GM19351 (cell line): ENCODE data around the gene CAPZB.

ENCODE experiments used
- ATAC-seq: cut with Tn5 transposase; IDR thresholded peaks from one replicate; pipeline ENCODE4 v1.9.1; 2021; ENCODE audit warnings: mild to moderate bottlenecking, moderate library complexity; ENCODE audit not compliant: unreplicated experiment

CAPZB gene

DNA sequence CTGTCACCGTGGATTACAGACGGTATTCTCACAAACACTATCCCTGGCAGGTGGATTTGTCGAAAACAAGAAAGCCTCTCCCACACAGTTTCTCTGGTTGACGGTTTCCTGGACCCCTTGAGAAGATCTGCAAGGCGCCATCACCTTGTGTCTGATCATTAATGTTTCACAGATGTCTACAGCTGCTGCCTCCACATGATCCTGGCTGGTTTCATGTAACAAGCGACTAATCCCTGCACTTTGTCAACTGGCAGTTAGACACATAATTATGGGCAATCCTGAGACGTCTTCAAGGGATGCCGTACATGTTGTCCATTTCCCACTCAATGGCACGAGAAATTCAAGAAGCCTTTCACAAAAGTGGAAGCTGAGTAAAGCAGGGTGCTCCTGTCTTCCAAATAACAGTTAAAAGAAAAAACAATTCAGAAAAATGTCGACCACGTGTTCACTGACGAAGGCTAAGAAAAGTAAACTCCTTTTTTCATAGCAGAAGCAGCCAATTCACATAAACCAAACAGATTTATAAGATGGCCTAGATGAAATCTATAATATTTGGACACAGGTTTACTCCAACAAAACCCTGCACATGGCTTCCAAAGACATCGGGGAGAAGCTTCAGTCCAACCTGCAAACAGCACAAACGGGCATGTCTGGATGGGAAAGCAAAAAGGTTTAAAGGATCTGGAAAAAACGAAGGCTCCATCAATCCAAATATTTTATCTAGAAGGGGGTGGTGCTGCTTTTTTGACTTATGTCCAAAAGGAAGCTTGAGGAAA, 52.2 kb downstream of the CAPZB start:
- no peak for ATAC-seq

DNA sequence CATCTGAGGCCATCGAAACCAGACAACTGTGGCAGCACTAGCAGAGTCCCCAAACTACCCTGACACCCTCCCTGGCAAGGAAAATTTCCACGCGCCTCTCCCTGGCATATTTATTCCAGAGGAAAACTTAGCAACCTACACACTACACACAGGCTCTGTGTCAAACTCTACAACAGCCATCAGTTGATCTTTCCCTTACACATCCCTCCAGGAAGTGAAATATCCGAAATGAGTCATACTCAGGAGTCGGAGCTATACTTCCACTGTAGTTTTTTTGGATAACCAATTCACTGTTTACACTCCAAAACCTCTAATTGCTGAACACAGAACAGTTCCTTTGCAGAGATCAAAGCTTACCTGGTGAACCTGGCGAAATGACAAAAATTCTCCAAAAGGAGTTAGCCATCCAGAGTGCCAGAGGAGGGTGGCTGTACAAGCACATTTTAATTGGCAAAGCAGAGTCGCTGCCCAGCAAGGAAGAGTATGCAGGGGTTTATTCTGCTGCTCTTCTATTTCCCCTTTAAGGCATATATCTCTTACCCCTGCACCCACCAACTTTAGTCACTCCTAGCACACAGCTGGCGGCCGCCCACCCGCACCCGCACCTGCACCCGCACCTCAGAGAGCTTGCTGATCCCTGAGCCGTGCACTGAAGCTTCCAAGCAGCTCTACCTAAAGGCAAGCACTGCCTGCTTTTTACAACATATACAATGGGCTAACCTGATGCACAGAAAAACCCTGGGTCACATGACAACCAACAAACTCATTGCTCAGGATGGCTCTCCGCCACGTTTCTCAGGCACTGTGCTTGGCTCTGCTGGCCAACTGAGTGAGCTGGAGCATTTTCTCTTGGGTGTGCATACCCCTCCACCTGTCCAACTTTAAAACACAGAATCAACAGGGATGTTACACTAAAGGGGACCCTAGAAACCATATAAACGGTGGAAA, 54.9 kb downstream of the CAPZB start:
- ATAC-seq, result no peak

- ATAC-seq, result no peak
Observed at GRCh38 chr1:19429611-19430010, 55.7 kb downstream of the CAPZB start.

DNA sequence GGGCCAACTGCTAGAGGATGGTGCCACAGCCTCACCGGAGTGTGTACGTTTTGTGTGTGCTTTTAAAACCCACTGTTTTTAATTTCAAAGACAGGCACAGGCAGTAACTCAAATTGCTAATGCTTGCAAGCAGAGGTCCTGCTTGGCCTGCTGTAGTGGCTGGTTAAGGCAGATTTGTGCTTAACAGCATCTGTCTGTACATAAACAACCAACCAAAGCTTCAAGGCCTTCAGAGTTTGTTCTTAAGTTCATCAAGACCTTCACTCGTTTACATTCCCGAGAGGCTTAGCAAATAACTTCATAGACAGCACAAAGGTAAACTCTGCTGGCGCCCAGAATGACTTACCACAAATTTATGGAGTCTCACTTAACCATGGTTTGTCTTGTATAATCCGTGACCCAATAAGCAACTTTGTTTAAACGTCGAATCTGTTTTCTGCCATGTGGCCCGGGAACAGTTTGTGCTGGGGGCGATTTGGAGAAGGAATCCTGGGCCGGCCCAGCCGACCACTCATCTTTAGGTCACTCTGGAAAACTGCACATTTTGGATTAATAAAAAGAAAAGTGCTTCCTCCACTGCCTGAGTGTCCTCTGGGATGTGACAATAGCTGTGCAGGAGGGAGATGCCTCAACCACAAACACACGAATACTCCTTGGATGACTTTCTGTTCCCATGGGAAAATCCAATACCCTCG, 58.1 kb downstream of the CAPZB start:
- no peak for ATAC-seq

DNA sequence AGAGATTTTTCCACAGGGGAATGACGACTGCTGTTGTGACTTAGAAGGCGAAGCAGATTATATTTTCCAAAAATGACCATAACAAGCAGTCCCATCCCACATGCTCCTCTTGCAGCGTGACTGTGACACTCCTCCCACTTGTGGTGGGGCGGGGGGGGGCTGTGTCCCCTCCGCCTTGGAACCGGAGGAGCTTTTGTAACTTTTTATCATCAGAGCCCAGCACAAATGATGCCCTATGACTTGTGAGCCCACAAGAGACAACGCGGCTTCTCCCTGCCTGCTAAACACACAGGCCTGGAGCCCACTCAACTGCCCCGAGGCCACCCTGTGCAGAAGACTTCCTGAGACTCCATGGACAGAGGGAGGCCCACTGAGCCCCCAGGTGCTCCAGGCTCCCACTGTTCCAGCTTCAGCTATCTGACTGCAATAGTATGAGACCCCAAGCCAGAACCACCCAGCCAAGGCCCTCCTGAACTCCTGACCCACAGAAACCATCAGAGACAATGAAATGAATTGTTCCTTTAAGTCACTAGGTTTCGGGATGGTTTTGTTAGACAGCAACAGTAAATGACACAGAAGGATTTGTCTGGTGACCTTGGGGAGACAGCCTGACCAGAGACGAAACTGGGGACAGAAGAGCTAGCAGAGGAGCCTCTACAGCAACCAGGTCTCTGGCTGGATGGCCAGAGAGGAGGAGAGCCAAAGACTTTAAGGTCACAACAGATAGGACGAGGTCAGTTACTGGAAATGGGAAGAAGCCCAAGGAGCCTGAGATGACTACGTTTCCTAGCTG, 58.8 kb downstream of the CAPZB start:
- no peak for ATAC-seq

GRCh38 chr1:19425646-19426239, 59.6 kb downstream of the CAPZB start:
- no peak for ATAC-seq

DNA sequence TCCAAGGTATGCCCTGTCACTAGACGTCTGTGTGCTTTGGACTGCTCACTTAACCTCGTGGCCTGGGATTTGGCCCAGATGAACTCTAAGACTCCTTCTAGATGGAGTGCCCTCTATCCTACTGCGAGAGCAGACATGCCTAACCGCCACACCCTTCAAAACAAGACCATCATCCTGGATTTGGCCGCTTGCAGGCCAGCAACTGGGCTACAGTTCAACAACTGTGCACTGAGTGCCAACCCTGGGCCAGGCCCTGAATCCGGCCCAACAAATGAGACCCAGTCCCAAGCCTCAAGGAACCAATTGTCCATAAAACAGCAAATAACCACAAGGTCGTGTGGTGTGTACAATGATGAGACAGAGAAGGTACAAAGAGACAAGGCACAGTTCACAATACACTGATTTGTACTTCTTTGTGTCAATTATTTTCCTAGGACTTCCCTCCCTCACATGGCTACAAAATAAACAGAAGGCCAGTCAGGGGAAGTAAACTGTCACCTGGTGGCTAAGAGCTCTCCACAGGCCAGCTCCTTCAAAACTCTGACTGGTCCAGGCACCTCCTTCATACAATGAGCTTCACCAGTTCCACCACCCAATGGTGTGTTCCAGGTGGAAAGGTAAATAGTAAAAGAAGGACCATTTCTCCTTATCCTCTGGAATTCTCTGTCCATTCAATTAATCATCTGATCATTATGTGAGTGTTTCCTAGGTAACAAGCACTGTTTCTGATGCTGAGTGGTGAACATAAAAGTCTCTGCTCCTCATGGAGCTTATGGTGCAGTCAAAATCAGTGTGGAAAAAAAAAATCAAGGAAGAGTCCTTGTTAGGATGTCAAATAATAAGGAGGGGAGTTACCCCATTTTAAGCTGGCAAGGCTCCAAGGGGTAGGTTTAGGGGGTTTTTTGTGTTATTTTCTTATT, 60.4 kb downstream of the CAPZB start:
- ATAC-seq, result no peak

DNA sequence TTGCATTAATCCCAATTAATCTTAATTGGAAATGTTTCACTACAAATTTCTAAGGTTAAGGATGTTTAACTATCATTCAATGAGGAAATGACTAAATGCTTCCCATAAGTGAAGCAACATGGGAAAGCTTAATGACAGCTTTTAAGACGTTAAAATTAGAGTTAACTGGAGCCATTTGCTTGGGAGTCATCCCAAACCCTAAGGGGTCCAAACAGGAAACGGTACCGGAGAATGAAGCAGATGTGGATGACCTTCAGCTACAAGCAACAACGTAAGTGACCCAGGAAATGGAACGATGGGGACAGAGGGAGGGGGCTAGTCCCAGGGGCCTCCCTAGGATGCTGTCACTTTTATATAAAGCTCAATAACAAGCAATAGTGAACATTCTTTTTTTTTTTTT, 62.2 kb downstream of the CAPZB start:
- no peak for ATAC-seq

- ATAC-seq, result no peak
Observed at GRCh38 chr1:19421365-19421764, 64.0 kb downstream of the CAPZB start.

- no peak for ATAC-seq
Observed at GRCh38 chr1:19420606-19421005, 64.7 kb downstream of the CAPZB start.

DNA sequence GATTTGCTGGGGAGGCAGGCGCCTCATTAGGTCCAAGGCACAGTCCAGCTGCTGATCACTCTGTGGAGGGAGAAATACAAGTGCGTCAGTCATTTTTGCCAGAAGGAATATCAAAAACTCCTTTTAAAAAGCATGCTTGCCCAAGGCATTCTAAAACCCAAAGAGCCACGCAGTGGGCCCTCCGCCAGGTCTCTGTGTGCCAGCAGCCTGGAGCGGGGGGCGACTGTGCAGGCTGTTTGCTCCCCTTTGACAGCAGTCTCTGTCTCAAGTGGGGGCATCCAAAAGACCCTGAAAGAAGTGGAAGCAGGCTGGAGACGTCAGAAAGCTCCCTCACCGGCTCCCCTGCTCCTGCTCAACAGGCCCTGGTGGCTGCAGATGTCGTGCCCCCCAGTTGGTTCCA, 65.6 kb downstream of the CAPZB start:
- no peak for ATAC-seq

DNA sequence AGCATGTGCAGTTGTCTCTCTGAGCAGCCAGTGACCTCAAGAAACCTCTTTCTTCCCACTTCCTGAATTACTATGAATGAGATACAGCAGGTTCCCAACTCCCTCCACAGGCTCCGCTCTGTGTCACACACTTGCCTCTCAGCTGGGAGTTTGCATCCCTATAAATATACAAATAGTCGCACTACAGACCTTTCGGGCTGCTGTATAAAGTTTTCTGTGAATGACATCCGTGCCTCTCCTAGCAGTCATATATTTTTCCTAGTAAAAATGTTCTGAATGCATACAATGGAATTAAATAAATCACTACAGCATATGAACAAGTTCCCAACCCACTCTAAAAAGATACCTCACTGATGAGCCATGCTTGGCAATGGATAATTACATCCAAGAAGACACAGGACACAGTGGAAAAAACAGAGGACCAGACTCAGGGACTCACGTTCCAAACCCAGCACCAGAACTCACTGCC, 66.8 kb downstream of the CAPZB start:
- ATAC-seq, result no peak

DNA sequence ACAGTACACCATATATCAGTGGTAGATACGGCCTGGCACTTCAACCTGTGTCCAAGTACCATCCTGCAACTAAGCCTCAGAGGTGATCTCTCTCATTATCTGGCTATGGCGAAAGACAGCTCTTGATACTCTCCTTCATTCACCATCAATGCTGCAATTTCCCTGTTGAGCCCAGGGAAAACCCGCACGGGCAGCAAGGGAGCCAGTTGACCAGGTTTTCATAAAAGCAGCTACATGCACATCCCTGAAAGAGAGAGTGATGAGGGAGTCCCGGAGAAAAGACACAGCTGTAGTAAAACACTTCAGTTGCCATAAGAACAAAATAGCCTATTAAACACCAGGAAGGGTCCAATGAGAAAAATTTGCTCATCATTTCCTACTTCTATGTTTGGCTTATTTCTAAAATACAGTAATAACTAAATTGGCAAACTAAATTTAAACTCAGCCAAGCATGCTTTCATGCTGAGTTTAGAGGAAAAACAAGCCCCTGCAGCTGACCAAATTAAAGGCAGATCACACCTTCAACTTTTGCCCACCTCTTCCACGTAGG, 68.3 kb downstream of the CAPZB start:
- no peak for ATAC-seq

- no peak for ATAC-seq
Observed at GRCh38 chr1:19416145-19416544, 69.2 kb downstream of the CAPZB start.

DNA sequence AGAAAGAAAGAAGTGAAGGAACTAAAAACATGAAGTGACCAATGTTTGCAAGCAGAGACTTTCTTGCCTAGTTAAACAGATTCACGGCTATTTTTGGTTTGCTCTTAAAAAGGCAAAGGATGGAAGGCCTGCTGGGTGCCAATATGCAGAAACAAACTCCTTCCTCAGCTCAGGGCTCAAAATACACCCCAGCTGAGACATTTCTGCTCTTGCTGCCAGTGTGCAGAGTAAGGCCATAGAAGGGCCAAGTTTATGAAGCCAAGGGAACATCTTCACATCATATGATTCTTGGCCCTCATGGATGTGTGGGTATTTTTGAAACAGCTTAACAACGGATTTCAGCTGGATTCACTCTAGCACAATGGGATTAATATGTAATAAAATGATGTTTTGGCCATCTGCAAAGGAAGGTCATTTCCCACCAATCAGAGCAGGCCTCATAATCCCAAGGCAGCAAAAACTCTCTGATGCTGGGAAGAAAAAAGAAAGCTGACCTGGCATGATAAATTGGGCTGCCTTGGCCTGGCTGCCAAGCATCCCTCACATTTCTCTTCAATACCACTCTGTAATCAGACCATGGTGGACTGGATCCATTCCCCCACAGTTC, 70.7 kb downstream of the CAPZB start:
- no peak for ATAC-seq

GRCh38 chr1:19413999-19414398, 71.3 kb downstream of the CAPZB start:
- no peak for ATAC-seq

DNA sequence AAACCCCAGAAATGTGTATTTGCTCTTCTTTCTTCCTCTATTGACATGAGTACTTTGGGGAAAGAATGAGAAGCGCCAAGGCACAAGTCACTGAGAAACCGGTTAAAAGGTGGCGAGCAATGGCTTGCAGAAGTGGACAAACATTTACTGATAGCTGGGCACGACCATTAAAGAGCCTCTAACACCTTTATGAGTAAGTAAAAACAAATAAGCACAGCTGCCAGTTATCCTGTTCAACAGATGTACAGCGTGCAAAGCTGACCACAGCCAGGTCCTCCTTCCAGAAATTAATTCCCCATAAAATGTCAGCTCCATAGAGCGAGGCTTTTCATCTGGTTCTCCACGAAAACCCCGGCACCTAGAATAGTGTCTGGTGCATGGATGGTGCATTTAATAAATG, 72.7 kb downstream of the CAPZB start:
- no peak for ATAC-seq

DNA sequence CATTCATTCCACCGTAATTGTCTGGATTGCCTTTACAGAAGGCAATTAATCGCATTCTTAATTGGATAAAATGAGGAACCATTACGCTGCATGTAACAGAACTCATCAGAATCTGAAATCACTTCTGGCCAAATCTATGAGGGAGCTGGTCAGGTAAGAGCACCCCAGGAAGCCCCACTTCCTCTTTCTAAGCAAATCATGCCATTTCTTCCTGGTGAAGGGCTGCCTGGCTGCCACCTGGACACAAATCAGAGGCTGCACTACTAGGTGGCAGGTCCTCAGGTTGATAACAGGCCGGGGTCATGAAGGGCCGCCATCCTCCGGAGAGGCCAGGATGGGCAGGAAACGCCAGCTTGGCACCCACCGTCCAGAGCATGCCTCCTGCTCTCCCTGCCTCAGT, 73.7 kb downstream of the CAPZB start:
- no peak for ATAC-seq
